ENCODE results near the gene MAPKAP1.

DNA sequence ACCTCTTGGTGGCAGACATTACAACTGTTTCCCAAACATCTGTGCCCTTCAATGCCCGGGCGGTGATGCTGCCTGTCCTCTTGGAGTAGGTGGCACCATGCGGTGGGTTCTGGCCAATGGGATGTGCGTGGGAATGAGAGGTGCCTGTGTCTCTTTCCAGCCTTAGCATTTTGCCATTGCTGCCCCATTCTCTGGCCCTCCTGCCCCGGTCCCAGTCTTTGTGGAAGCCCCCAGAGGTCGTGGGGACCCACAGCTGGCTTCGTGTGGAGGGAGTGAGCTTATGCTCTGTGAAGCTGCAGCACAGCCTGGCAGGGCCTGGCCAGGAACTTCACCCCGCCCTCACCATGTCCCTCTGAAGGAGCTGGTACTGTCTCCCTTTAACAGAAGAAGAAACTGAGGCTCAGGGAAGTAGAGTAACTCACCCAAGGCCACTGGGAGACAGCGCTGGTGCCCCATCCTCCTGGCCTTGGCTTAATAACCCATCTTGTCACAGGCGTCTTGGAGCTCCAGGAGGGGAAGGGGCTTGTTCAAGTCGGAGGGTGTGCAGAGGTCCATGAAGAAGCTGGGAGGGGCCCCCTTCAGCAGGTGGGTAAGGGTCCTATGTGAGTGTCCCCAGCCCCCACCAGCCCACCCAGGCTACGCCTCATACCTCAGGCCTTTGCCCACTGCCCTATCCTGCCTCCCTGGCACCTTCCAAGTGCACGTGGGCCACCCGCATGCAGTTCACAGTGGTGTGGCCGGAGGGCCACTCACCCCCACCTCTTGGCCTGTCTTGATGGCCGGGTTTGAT lies 271.8 kb downstream of the MAPKAP1 start:
- TF ChIP-seq, protein P1, sequence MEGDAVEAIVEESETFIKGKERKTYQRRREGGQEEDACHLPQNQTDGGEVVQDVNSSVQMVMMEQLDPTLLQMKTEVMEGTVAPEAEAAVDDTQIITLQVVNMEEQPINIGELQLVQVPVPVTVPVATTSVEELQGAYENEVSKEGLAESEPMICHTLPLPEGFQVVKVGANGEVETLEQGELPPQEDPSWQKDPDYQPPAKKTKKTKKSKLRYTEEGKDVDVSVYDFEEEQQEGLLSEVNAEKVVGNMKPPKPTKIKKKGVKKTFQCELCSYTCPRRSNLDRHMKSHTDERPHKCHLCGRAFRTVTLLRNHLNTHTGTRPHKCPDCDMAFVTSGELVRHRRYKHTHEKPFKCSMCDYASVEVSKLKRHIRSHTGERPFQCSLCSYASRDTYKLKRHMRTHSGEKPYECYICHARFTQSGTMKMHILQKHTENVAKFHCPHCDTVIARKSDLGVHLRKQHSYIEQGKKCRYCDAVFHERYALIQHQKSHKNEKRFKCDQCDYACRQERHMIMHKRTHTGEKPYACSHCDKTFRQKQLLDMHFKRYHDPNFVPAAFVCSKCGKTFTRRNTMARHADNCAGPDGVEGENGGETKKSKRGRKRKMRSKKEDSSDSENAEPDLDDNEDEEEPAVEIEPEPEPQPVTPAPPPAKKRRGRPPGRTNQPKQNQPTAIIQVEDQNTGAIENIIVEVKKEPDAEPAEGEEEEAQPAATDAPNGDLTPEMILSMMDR (IDR thresholded peaks at IDR 0.05; ENCODE audit: poor library complexity, severe bottlenecking), result no peak
- TF ChIP-seq, protein P2, sequence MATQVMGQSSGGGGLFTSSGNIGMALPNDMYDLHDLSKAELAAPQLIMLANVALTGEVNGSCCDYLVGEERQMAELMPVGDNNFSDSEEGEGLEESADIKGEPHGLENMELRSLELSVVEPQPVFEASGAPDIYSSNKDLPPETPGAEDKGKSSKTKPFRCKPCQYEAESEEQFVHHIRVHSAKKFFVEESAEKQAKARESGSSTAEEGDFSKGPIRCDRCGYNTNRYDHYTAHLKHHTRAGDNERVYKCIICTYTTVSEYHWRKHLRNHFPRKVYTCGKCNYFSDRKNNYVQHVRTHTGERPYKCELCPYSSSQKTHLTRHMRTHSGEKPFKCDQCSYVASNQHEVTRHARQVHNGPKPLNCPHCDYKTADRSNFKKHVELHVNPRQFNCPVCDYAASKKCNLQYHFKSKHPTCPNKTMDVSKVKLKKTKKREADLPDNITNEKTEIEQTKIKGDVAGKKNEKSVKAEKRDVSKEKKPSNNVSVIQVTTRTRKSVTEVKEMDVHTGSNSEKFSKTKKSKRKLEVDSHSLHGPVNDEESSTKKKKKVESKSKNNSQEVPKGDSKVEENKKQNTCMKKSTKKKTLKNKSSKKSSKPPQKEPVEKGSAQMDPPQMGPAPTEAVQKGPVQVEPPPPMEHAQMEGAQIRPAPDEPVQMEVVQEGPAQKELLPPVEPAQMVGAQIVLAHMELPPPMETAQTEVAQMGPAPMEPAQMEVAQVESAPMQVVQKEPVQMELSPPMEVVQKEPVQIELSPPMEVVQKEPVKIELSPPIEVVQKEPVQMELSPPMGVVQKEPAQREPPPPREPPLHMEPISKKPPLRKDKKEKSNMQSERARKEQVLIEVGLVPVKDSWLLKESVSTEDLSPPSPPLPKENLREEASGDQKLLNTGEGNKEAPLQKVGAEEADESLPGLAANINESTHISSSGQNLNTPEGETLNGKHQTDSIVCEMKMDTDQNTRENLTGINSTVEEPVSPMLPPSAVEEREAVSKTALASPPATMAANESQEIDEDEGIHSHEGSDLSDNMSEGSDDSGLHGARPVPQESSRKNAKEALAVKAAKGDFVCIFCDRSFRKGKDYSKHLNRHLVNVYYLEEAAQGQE (IDR thresholded peaks at IDR 0.05; ENCODE audit: borderline replicate concordance), result no peak
- no peak for TF ChIP-seq POLR2AphosphoS5 (IDR thresholded peaks at IDR 0.05)
- TF ChIP-seq EP300 (conservative IDR thresholded peaks at IDR 0.05; ENCODE audit: poor library complexity, severe bottlenecking), result no peak
- no peak for TF ChIP-seq EZH2 (IDR thresholded peaks at IDR 0.05; ENCODE audit: borderline replicate concordance, insufficient read depth, low read length, poor library complexity, severe bottlenecking)
- no peak for TF ChIP-seq RAD21 (conservative IDR thresholded peaks at IDR 0.05)
- TF ChIP-seq SMC3 (conservative IDR thresholded peaks at IDR 0.05; ENCODE audit: poor library complexity), result no peak
- no peak for TF ChIP-seq MXI1 (conservative IDR thresholded peaks at IDR 0.05; ENCODE audit: poor library complexity, severe bottlenecking)
